Measurements from ENCODE around the gene FAM240A. TPM values are rescaled to one million over a fixed set of nuclear protein-coding genes. Genes with fewer than 3 reads are reported as not detected.

Gene FAM240A
- total RNA-seq, 1 experiment from 2014 or later, result not detected

- no peak for DNase-seq (ENCODE audit: low read depth)
Observed at GRCh38 chr3:46674031-46674845, 61.9 kb downstream of the FAM240A start.

GRCh38 chr3:46675426-46675825, 63.1 kb downstream of the FAM240A start:
- DNase-seq (ENCODE audit: low read depth), result no peak

Other genes with a start within 250 kb of the FAM240A start
- gene CCR5, start 241.6 kb upstream of the FAM240A start, total RNA-seq (2014; rRNA removed), result not detected in 2 replicates
- 5.3 and 5.4 TPM in 2 replicates for gene CCRL2, start 205.3 kb upstream of the FAM240A start, total RNA-seq (2014; rRNA removed)
- gene LTF, start 147.6 kb upstream of the FAM240A start, total RNA-seq (2014; rRNA removed), result 0.06 TPM in 1 of 2 replicates, not detected in the other
- not detected in 2 replicates for gene RTP3, start 114.5 kb upstream of the FAM240A start, total RNA-seq (2014; rRNA removed)
- gene LRRC2, start 46.2 kb upstream of the FAM240A start, total RNA-seq (2014; rRNA removed), result 0.32 and 0.86 TPM in 2 replicates
- gene ALS2CL, start 81.2 kb downstream of the FAM240A start, total RNA-seq (2014; rRNA removed), result 0.23 and 0.96 TPM in 2 replicates
- not detected in 2 replicates for gene TMIE, start 88.9 kb downstream of the FAM240A start, total RNA-seq (2014; rRNA removed)
- not detected in 2 replicates for gene PRSS50, start 105.3 kb downstream of the FAM240A start, total RNA-seq (2014; rRNA removed)